Measurements from ENCODE around the gene CIB2.
A peak's percentile ranks its signal among the peaks of the same experiment; 100 is the strongest.

CIB2 gene

GRCh38 chr15:78133801-78134200 lies 2.6 kb upstream of the CIB2 start:
- peaks cover 5 to 13% of the 10 kb centered on the region in 2 donors for H3K4me1 ChIP-seq (ENCODE audit: control insufficient read depth in 2 of 2, insufficient read depth in 1 of 2, low read depth in 1 of 2, low read length in 2 of 2)
- no peak overlapping the region for H3K14ac ChIP-seq (ENCODE audit: low read length)
- no peak overlapping the region for H3K18ac ChIP-seq (ENCODE audit: low read length)
- no peak overlapping the region for H2BK12ac ChIP-seq (ENCODE audit: low read length)
- H2AK5ac ChIP-seq (ENCODE audit: low read depth, low read length): no peak overlapping the region
- no peak overlapping the region for H2AFZ ChIP-seq (ENCODE audit: low read length)
- DNase-seq (ENCODE audit: low spot score): no peak
- H2BK120ac ChIP-seq (ENCODE audit: low read depth, low read length): no peak overlapping the region
- H3K79me1 ChIP-seq (ENCODE audit: low read depth, low read length): no peaks in the 10 kb centered on the region
- H3K9ac ChIP-seq (ENCODE audit: low read depth, low read length, poor library complexity): no peak overlapping the region
- no peak overlapping the region for H2BK15ac ChIP-seq (ENCODE audit: low read length)
- H3K23ac ChIP-seq (ENCODE audit: low read depth, low read length, poor library complexity): no peak overlapping the region
- no peak overlapping the region for H3K4me3 ChIP-seq (ENCODE audit: low read length in 2 of 2)
- no CpG with 5 or more reads among the region's 2 CpGs for WGBS, 2 donors (ENCODE audit: extremely low coverage in 2 of 2, insufficient read length in 2 of 2, insufficient replicate concordance in 1 of 2)
- H3K27ac ChIP-seq (replicated peaks; ENCODE audit: low read length): no peak overlapping the region
- H3K4ac ChIP-seq (ENCODE audit: low read length): no peak overlapping the region
- H3K36me3 ChIP-seq (replicated peaks in 1 of 2; ENCODE audit: control insufficient read depth in 2 of 2, insufficient read depth in 2 of 2, low read length in 2 of 2): no peaks in the 10 kb centered on the region
- H2BK5ac ChIP-seq (ENCODE audit: low read length): no peak overlapping the region
- no peak overlapping the region for H4K8ac ChIP-seq (ENCODE audit: low read depth, low read length)
- H3K27me3 ChIP-seq (ENCODE audit: control insufficient read depth in 3 of 3, insufficient read depth in 3 of 3, low read depth in 1 of 3, low read length in 3 of 3): no peaks in the 10 kb centered on the region
- no peak overlapping the region for H4K91ac ChIP-seq (ENCODE audit: low read depth, low read length, poor library complexity)
- H3K4me2 ChIP-seq (ENCODE audit: insufficient read depth, low read length, poor library complexity, severe bottlenecking): no peak overlapping the region
- H3K9me3 ChIP-seq (replicated peaks in 1 of 2; ENCODE audit: control insufficient read depth in 2 of 2, insufficient read depth in 1 of 2, low read depth in 1 of 2, low read length in 2 of 2): no peaks in the 10 kb centered on the region

- Histone ChIP-seq H3K4me3 (ENCODE audit: low read length in 2 of 2) (peak overlapping the region; percentile 84 to 91), H3K4ac (ENCODE audit: low read length) (no peak overlapping the region), H3K23ac (ENCODE audit: low read depth, low read length, poor library complexity) (peak overlapping the region; percentile 37), H4K8ac (ENCODE audit: low read depth, low read length) (no peak overlapping the region), H4K91ac (ENCODE audit: low read depth, low read length, poor library complexity) (no peak overlapping the region), H2BK5ac (ENCODE audit: low read length) (no peak overlapping the region), H2AK5ac (ENCODE audit: low read depth, low read length) (peak overlapping the region; percentile 30), H2BK120ac (ENCODE audit: low read depth, low read length) (no peak overlapping the region), H2AFZ (ENCODE audit: low read length) (peak overlapping the region; percentile 99), H3K4me2 (ENCODE audit: insufficient read depth, low read length, poor library complexity, severe bottlenecking) (peak overlapping the region; percentile 73), H2BK15ac (ENCODE audit: low read length) (peak overlapping the region; percentile 49), H3K9me3 (replicated peaks in 1 of 2; ENCODE audit: control insufficient read depth in 2 of 2, insufficient read depth in 1 of 2, low read depth in 1 of 2, low read length in 2 of 2) (no peaks in the 10 kb centered on the region), H2BK12ac (ENCODE audit: low read length) (no peak overlapping the region), H3K79me1 (ENCODE audit: low read depth, low read length) (no peaks in the 10 kb centered on the region), H3K9ac (ENCODE audit: low read depth, low read length, poor library complexity) (no peak overlapping the region), H3K14ac (ENCODE audit: low read length) (no peak overlapping the region), H3K36me3 (replicated peaks in 1 of 2; ENCODE audit: control insufficient read depth in 2 of 2, insufficient read depth in 2 of 2, low read length in 2 of 2) (no peaks in the 10 kb centered on the region), H3K4me1 (ENCODE audit: control insufficient read depth in 2 of 2, insufficient read depth in 1 of 2, low read depth in 1 of 2, low read length in 2 of 2) (peaks cover 5 to 13% of the 10 kb centered on the region in 2 donors), H3K27ac (replicated peaks; ENCODE audit: low read length) (no peak overlapping the region), H3K18ac (ENCODE audit: low read length) (peak overlapping the region; percentile 78), H3K27me3 (ENCODE audit: control insufficient read depth in 3 of 3, insufficient read depth in 3 of 3, low read depth in 1 of 3, low read length in 3 of 3) (no peaks in the 10 kb centered on the region)
- DNase-seq (ENCODE audit: low spot score): no peak
- WGBS, 2 donors (ENCODE audit: extremely low coverage in 2 of 2, insufficient read length in 2 of 2, insufficient replicate concordance in 1 of 2): no CpG with 5 or more reads among the region's 51 CpGs
Measured at GRCh38 chr15:78130466-78131294, 565 bp downstream of the CIB2 start.

GRCh38 chr15:78129751-78130287 lies 1.4 kb downstream of the CIB2 start:
- no peak overlapping the region for H4K8ac ChIP-seq (ENCODE audit: low read depth, low read length)
- peaks cover 5 to 13% of the 10 kb centered on the region in 2 donors for H3K4me1 ChIP-seq (ENCODE audit: control insufficient read depth in 2 of 2, insufficient read depth in 1 of 2, low read depth in 1 of 2, low read length in 2 of 2)
- H2BK5ac ChIP-seq (ENCODE audit: low read length): no peak overlapping the region
- no peak overlapping the region for H3K4me3 ChIP-seq (ENCODE audit: low read length in 2 of 2)
- no peak overlapping the region for H3K4ac ChIP-seq (ENCODE audit: low read length)
- H2BK12ac ChIP-seq (ENCODE audit: low read length): no peak overlapping the region
- H2BK120ac ChIP-seq (ENCODE audit: low read depth, low read length): no peak overlapping the region
- DNase-seq (ENCODE audit: low spot score): no peak
- peak overlapping the region; percentile 9 for H3K23ac ChIP-seq (ENCODE audit: low read depth, low read length, poor library complexity)
- no peak overlapping the region for H2AK5ac ChIP-seq (ENCODE audit: low read depth, low read length)
- no peak overlapping the region for H3K27ac ChIP-seq (replicated peaks; ENCODE audit: low read length)
- no peaks in the 10 kb centered on the region for H3K27me3 ChIP-seq (ENCODE audit: control insufficient read depth in 3 of 3, insufficient read depth in 3 of 3, low read depth in 1 of 3, low read length in 3 of 3)
- H3K79me1 ChIP-seq (ENCODE audit: low read depth, low read length): no peaks in the 10 kb centered on the region
- H3K4me2 ChIP-seq (ENCODE audit: insufficient read depth, low read length, poor library complexity, severe bottlenecking): no peak overlapping the region
- no CpG with 5 or more reads among the region's 5 CpGs for whole genome bisulfite sequencing, 2 donors (ENCODE audit: extremely low coverage in 2 of 2, insufficient read length in 2 of 2, insufficient replicate concordance in 1 of 2)
- H3K9me3 ChIP-seq (replicated peaks in 1 of 2; ENCODE audit: control insufficient read depth in 2 of 2, insufficient read depth in 1 of 2, low read depth in 1 of 2, low read length in 2 of 2): no peaks in the 10 kb centered on the region
- H4K91ac ChIP-seq (ENCODE audit: low read depth, low read length, poor library complexity): no peak overlapping the region
- no peak overlapping the region for H2BK15ac ChIP-seq (ENCODE audit: low read length)
- H3K9ac ChIP-seq (ENCODE audit: low read depth, low read length, poor library complexity): no peak overlapping the region
- no peak overlapping the region for H3K18ac ChIP-seq (ENCODE audit: low read length)
- H3K14ac ChIP-seq (ENCODE audit: low read length): no peak overlapping the region
- H3K36me3 ChIP-seq (replicated peaks in 1 of 2; ENCODE audit: control insufficient read depth in 2 of 2, insufficient read depth in 2 of 2, low read length in 2 of 2): no peaks in the 10 kb centered on the region
- H2AFZ ChIP-seq (ENCODE audit: low read length): no peak overlapping the region

- Histone ChIP-seq H3K9ac (ENCODE audit: low read depth, low read length, poor library complexity) (no peak overlapping the region), H2AK5ac (ENCODE audit: low read depth, low read length) (peak overlapping the region; percentile 33), H3K14ac (ENCODE audit: low read length) (no peak overlapping the region), H3K4ac (ENCODE audit: low read length) (no peak overlapping the region), H2BK12ac (ENCODE audit: low read length) (no peak overlapping the region), H3K79me1 (ENCODE audit: low read depth, low read length) (no peaks in the 10 kb centered on the region), H2BK15ac (ENCODE audit: low read length) (peak overlapping the region; percentile 60), H3K27ac (replicated peaks; ENCODE audit: low read length) (no peak overlapping the region), H3K9me3 (replicated peaks in 1 of 2; ENCODE audit: control insufficient read depth in 2 of 2, insufficient read depth in 1 of 2, low read depth in 1 of 2, low read length in 2 of 2) (no peaks in the 10 kb centered on the region), H4K91ac (ENCODE audit: low read depth, low read length, poor library complexity) (no peak overlapping the region), H3K18ac (ENCODE audit: low read length) (no peak overlapping the region), H3K36me3 (replicated peaks in 1 of 2; ENCODE audit: control insufficient read depth in 2 of 2, insufficient read depth in 2 of 2, low read length in 2 of 2) (no peaks in the 10 kb centered on the region), H2BK120ac (ENCODE audit: low read depth, low read length) (no peak overlapping the region), H3K23ac (ENCODE audit: low read depth, low read length, poor library complexity) (peak overlapping the region; percentile 34), H3K4me1 (ENCODE audit: control insufficient read depth in 2 of 2, insufficient read depth in 1 of 2, low read depth in 1 of 2, low read length in 2 of 2) (peaks cover 5 to 13% of the 10 kb centered on the region in 2 donors), H2AFZ (ENCODE audit: low read length) (no peak overlapping the region), H3K4me3 (ENCODE audit: low read length in 2 of 2) (no peak overlapping the region), H3K27me3 (ENCODE audit: control insufficient read depth in 3 of 3, insufficient read depth in 3 of 3, low read depth in 1 of 3, low read length in 3 of 3) (no peaks in the 10 kb centered on the region), H4K8ac (ENCODE audit: low read depth, low read length) (no peak overlapping the region), H3K4me2 (ENCODE audit: insufficient read depth, low read length, poor library complexity, severe bottlenecking) (no peak overlapping the region), H2BK5ac (ENCODE audit: low read length) (no peak overlapping the region)
- no peak for DNase-seq (ENCODE audit: low spot score)
- no CpG with 5 or more reads among the region's 8 CpGs for WGBS, 2 donors (ENCODE audit: extremely low coverage in 2 of 2, insufficient read length in 2 of 2, insufficient replicate concordance in 1 of 2)
Measured at GRCh38 chr15:78129077-78129750, 2.0 kb downstream of the CIB2 start.

All from neuronal stem cell (in vitro differentiated cells).